Measurements from ENCODE around the gene GAB1. TPM values are rescaled to one million over a fixed set of nuclear protein-coding genes. Genes with fewer than 3 reads are reported as not detected.

GAB1 gene
- total RNA-seq, 4 donors from 2014 or later = 25.7 to 37.6 (median 32.8) TPM

DNA sequence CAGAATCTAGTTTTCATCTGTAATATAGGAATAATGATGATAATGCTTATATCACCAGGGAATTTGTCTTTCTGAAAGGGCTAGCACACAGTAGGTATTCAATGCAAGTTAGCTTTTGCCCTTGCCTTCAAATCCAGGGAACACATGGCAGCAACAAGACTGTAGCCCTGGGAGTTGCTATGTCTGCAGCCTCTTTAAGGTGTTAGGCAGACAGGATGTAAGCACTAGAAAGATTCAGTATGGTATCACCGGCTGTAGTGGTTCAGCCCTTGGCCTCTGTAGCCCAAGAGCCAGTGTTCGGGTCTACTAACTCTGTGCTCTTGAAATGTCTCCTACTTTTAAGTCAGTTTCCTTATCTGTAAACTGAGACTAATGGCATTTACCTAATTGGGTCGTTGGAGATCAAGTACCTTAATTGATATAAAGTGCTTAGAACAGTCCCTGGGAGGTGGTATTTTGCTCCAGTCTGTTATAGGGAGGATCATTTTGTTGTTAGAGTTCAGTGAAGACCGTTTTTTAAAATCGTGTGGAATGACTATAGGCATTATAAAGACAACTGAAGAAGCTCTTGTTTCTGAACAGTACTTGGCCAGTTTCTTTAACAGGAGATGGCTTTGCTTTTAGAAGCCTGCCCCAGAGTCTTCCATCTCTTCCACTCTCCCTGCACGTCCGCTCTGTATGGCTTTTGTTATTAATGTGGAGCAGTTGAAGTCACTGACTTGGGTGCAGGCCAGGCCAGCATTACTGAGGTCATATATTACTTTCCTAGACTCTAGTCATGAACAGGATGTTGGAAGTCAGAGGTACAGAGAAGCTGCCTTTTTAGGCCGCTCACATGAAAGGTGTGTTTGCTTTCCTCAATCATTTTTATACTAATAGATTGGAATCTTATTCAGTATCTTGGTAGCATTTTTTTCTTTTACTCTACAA is 44.8 kb downstream of the GAB1 start:
- Histone ChIP-seq H3K9me3 (no peaks in the 10 kb centered on the region), H3K4me1 (peaks cover 19 to 81% (median 41%) of the 10 kb centered on the region in 3 donors), H3K4me3 (no peak overlapping the region), H3K27ac (peak overlapping the region in 3 of 4 donors; percentile 74 to 82 (median 75)), H3K36me3 (no peaks in the 10 kb centered on the region), H3K27me3 (no peaks in the 10 kb centered on the region)
- no peak for DNase-seq
- TF ChIP-seq, protein P1, sequence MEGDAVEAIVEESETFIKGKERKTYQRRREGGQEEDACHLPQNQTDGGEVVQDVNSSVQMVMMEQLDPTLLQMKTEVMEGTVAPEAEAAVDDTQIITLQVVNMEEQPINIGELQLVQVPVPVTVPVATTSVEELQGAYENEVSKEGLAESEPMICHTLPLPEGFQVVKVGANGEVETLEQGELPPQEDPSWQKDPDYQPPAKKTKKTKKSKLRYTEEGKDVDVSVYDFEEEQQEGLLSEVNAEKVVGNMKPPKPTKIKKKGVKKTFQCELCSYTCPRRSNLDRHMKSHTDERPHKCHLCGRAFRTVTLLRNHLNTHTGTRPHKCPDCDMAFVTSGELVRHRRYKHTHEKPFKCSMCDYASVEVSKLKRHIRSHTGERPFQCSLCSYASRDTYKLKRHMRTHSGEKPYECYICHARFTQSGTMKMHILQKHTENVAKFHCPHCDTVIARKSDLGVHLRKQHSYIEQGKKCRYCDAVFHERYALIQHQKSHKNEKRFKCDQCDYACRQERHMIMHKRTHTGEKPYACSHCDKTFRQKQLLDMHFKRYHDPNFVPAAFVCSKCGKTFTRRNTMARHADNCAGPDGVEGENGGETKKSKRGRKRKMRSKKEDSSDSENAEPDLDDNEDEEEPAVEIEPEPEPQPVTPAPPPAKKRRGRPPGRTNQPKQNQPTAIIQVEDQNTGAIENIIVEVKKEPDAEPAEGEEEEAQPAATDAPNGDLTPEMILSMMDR (IDR thresholded peaks at IDR 0.05) = no peak
- no peak for TF ChIP-seq POLR2A (IDR thresholded peaks at IDR 0.05)
- intact Hi-C loops (cut with DNase I) = no loop called here
- 28 to 30% methylated on average over 8 of the region's 8 CpGs for WGBS, 2 donors

DNA sequence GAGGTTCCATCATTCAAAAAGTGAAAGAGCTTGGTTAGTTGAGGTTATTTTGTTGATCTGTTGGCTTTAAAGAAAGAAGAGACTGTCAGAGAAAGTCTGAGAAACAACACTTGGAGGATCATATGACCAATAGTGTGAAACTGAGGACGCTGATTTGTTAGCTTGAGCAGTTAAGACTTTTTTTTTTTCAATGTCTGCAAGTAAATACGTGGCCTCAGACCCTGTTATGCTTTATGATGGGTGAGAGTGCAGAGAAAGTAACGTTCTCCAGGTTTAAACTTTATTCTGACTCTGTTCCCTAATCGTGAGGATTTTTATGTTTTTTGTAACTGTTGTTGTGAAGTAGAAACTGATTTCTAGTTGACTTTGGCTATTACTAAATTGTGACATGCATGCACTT is 45.9 kb downstream of the GAB1 start:
- intact Hi-C loops (cut with DNase I) = no loop called here
- DNase-seq = no peak
- H3K27ac ChIP-seq = peak overlapping the region in 3 of 4 donors; percentile 74 to 82 (median 75)
- no peak for TF ChIP-seq POLR2A (IDR thresholded peaks at IDR 0.05)
- TF ChIP-seq, protein P1 (IDR thresholded peaks at IDR 0.05) = no peak
- H3K36me3 ChIP-seq = no peaks in the 10 kb centered on the region
- 38 to 39% methylated on average over 4 of the region's 4 CpGs for WGBS, 2 donors
- no peaks in the 10 kb centered on the region for H3K27me3 ChIP-seq
- no peaks in the 10 kb centered on the region for H3K9me3 ChIP-seq
- H3K4me3 ChIP-seq = no peak overlapping the region
- peaks cover 19 to 75% (median 41%) of the 10 kb centered on the region in 3 donors for H3K4me1 ChIP-seq

DNA sequence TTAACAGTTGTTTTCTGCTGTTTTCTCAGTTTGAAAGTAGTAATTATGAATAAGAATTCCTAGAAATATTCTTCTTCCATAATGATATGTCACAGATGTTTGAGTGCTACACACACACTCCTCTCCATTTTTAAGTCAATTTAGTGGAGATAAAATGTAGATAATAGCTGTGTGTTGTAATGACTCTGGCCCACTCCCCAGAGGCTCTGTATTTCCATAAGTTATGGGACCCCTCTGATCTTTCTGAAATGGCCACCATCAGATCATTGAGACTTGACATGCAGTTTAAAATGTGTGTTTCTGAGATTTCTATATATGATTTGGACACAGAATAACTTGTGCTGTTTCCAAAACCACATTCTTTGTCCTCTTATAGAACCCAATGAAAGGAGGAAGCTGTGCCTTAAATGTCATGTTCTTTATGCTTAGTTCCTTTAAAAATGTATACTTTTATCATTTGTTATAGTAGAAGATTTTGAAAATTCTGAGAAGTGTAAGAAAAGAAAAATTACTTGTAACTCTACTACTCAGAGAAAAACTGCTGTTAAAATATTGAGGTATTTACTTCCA is 46.4 kb downstream of the GAB1 start:
- H3K9me3 ChIP-seq = no peaks in the 10 kb centered on the region
- no peak for DNase-seq
- H3K27me3 ChIP-seq = no peaks in the 10 kb centered on the region
- TF ChIP-seq POLR2A (IDR thresholded peaks at IDR 0.05) = no peak
- TF ChIP-seq, protein P1 (IDR thresholded peaks at IDR 0.05) = no peak
- intact Hi-C loops (cut with DNase I) = no loop called here
- H3K4me3 ChIP-seq = no peak overlapping the region
- H3K4me1 ChIP-seq = peaks cover 19 to 70% (median 41%) of the 10 kb centered on the region in 3 donors
- no peaks in the 10 kb centered on the region for H3K36me3 ChIP-seq
- H3K27ac ChIP-seq = peak overlapping the region in 3 of 4 donors; percentile 74 to 82 (median 75)

DNA sequence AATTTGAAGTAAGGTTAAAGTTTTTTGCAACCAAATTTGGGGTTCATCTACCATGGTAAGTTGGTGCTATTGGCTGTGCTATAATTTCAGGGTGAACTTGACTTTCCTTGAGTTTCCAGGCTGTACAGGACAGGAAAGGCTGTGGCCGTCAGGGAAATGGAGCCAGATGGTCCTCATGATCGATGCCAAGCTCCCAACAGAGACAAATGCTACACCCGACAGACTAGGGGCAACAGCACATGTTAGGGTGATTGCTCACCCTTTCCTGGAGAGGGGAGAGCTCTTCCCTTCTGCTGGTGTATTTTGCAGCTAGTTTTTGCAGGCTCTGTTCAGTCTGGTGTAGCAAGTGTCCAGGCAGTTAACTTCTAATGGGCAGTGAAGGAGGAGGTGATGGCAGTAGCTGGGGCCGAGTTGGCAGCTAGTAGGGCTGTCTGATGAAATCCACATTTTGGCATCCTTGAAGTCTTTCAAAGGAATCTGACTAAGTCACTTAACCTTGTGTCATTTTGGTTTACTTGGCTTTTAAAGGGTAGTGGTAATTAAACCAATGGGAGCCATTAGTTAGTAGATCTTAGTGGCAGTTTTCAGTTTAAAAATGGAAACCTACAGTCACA is 47.8 kb downstream of the GAB1 start:
- no peak for DNase-seq
- Histone ChIP-seq H3K36me3 (no peaks in the 10 kb centered on the region), H3K4me3 (no peak overlapping the region), H3K27me3 (no peaks in the 10 kb centered on the region), H3K9me3 (no peaks in the 10 kb centered on the region), H3K4me1 (peaks cover 19 to 69% (median 40%) of the 10 kb centered on the region in 3 donors), H3K27ac (peak overlapping the region in 3 of 4 donors; percentile 11 to 51 (median 40))
- intact Hi-C loops (cut with DNase I) = no loop called here
- WGBS, 2 donors = 58 to 72% methylated on average over 4 of the region's 4 CpGs
- TF ChIP-seq, protein P1 (IDR thresholded peaks at IDR 0.05) = no peak
- no peak for TF ChIP-seq POLR2A (IDR thresholded peaks at IDR 0.05)

DNA sequence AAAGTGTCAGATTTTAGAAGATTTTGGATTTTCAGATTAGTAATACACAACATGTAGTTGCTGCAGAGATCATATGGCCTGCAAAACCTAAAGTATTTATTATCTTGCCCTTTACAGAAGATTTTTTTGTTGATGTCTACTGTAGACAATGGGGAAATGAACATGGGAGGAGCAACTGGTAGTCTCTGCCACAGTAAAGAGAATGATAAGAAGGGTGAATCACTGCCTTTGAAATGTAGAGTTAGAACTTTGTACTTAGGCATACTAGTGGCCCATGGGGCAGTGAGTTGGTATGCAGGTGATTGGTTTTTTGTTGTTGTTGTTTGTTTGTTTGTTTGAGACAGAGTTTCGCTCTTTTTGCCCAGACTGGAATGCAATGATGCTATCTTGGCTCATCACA is 50.1 kb downstream of the GAB1 start:
- Histone ChIP-seq H3K9me3 (no peaks in the 10 kb centered on the region), H3K4me3 (no peak overlapping the region), H3K36me3 (no peaks in the 10 kb centered on the region), H3K4me1 (peaks cover 22 to 68% (median 43%) of the 10 kb centered on the region in 3 donors), H3K27me3 (no peaks in the 10 kb centered on the region), H3K27ac (no peak overlapping the region)
- DNase-seq = no peak
- intact Hi-C loops (cut with DNase I) = no loop called here
- 91 to 92% methylated on average over 1 of the region's 1 CpG for WGBS, 2 donors
- TF ChIP-seq, protein P1 (IDR thresholded peaks at IDR 0.05) = no peak
- no peak for TF ChIP-seq POLR2A (IDR thresholded peaks at IDR 0.05)

All from esophagus squamous epithelium (tissue), 5 donors.